ENCODE data around the gene WWP2.

DNA sequence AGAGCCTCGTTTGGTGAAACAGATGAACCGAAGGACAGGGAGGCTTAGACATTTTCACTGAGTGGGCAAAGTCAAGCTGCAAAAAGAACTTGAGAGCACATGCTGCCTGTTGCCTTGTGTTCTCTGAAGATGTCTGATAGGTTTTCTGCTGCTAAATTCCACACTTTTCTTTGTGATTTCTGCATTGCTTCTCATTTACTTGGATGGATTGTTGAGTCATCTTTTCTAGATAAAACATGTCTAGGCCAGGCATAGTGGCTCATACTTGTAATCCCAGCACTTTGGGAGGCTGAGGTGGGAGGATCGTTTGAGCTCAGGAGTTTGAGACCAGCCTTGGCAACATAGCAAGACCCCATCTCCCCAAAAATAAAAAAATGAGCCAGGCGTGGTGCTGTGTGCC, 108.6 kb downstream of the WWP2 start:
- TF ChIP-seq, protein P1, sequence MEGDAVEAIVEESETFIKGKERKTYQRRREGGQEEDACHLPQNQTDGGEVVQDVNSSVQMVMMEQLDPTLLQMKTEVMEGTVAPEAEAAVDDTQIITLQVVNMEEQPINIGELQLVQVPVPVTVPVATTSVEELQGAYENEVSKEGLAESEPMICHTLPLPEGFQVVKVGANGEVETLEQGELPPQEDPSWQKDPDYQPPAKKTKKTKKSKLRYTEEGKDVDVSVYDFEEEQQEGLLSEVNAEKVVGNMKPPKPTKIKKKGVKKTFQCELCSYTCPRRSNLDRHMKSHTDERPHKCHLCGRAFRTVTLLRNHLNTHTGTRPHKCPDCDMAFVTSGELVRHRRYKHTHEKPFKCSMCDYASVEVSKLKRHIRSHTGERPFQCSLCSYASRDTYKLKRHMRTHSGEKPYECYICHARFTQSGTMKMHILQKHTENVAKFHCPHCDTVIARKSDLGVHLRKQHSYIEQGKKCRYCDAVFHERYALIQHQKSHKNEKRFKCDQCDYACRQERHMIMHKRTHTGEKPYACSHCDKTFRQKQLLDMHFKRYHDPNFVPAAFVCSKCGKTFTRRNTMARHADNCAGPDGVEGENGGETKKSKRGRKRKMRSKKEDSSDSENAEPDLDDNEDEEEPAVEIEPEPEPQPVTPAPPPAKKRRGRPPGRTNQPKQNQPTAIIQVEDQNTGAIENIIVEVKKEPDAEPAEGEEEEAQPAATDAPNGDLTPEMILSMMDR (IDR thresholded peaks at IDR 0.05): no peak
- TF ChIP-seq EP300 (IDR thresholded peaks at IDR 0.05): no peak

Data from ovary (tissue), 3 donors.